ENCODE measurements around the gene ZFP3. TPM values are rescaled to one million over a fixed set of nuclear protein-coding genes. Genes with fewer than 3 reads are reported as not detected.

The ZFP3 gene
- total RNA-seq, 1 experiment from 2014 or later: 0.11 TPM

DNA sequence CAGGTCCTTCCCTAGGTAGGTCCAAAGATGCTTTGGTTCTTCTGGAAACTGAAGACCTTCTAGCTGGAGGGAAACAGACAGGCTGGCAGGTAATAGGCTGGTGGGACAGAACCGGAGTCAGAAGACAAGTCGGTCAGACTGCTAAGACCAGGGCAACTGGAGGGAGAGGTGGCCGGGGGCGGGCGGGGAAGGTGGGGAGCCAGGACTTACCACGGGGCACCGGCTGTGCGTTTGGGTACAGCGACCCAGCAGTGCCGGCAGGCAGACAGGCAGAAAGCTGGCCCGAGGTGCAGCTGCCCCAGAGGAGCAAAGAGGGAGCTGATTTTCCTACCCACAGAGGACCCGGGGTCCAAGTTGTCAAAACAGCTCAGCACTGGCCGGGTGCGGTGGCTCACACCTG is 43.6 kb upstream of the ZFP3 start:
- peaks cover 49% of the 10 kb centered on the region for H3K27me3 Mint-ChIP-seq (ENCODE audit: low read depth)
- no peak overlapping the region for H3K4me2 ChIP-seq (ENCODE audit: insufficient read depth, insufficient read length, low read length)
- no peak overlapping the region for H4K5ac ChIP-seq (ENCODE audit: insufficient read length, low read depth, low read length)
- H4K20me1 ChIP-seq (ENCODE audit: control insufficient read depth, insufficient read depth, insufficient read length): no peaks in the 10 kb centered on the region
- DNase-seq: peak; percentile 30
- H3K9me3 Mint-ChIP-seq: no peaks in the 10 kb centered on the region
- no peak overlapping the region for H4K91ac ChIP-seq (ENCODE audit: insufficient read length, low read depth, low read length)
- H3K4me1 ChIP-seq (ENCODE audit: insufficient read depth, low read length): no peaks in the 10 kb centered on the region
- H3K4me1 Mint-ChIP-seq: peaks cover 0 to 3% of the 10 kb centered on the region in 2 experiments; a peak in 1 of 4 replicates
- no peak overlapping the region for H3K27ac ChIP-seq (ENCODE audit: insufficient read length, low read depth, low read length)
- H2AFZ ChIP-seq (ENCODE audit: low read length): no peak overlapping the region
- no peaks in the 10 kb centered on the region for H3K23me2 ChIP-seq (ENCODE audit: insufficient read length, low read depth, low read length, poor library complexity, severe bottlenecking)
- H3K9me3 ChIP-seq (ENCODE audit: control insufficient read depth, low read depth, low read length): no peaks in the 10 kb centered on the region
- no peaks in the 10 kb centered on the region for H3K79me1 ChIP-seq (ENCODE audit: insufficient read depth, low read depth, low read length, poor library complexity, severe bottlenecking)
- no peak overlapping the region for H2BK120ac ChIP-seq (ENCODE audit: low read depth, low read length, poor library complexity, severe bottlenecking)
- no peak overlapping the region for H3K14ac ChIP-seq (ENCODE audit: insufficient read depth, low read length)
- no peak overlapping the region for H3T11ph ChIP-seq (ENCODE audit: low read length)
- no peak overlapping the region for H2BK20ac ChIP-seq (ENCODE audit: low read depth, low read length, poor library complexity, severe bottlenecking)
- no peak overlapping the region for H3K27ac Mint-ChIP-seq
- H3K36me3 Mint-ChIP-seq (ENCODE audit: insufficient read depth in 1 of 3, low read depth in 3 of 3): no peaks in the 10 kb centered on the region
- H3K4me3 Mint-ChIP-seq: no peak overlapping the region
- no peaks in the 10 kb centered on the region for H3K79me2 ChIP-seq (ENCODE audit: insufficient read depth, low read length)
- H3K4ac ChIP-seq (ENCODE audit: low read depth, low read length): no peak overlapping the region
- H2AK5ac ChIP-seq (ENCODE audit: insufficient read length, low read length): no peak overlapping the region
- H4K8ac ChIP-seq (replicated peaks; ENCODE audit: insufficient read length, low read depth, low read length): no peak overlapping the region
- no peak overlapping the region for H3K56ac ChIP-seq (ENCODE audit: insufficient read length, low read depth, low read length)
- H2BK15ac ChIP-seq (ENCODE audit: low read depth, low read length): no peak overlapping the region
- H3K23ac ChIP-seq (ENCODE audit: insufficient read length, low read depth, low read length): no peak overlapping the region
- no peak overlapping the region for H2BK12ac ChIP-seq (ENCODE audit: insufficient read length, low read depth, low read length)
- no peaks in the 10 kb centered on the region; the same call in 1 of the 2 replicates for H3K27me3 ChIP-seq (ENCODE audit: insufficient read depth, low read length)
- no peak overlapping the region for H3K9ac ChIP-seq (ENCODE audit: extremely low read depth, insufficient read length, low read length)
- H3K18ac ChIP-seq (ENCODE audit: insufficient read length, low read depth, low read length): no peak overlapping the region
- no peak for TF ChIP-seq CTCF (conservative IDR thresholded peaks at IDR 0.05)
- no peak overlapping the region for H2BK5ac ChIP-seq (ENCODE audit: insufficient read length, low read length)
- WGBS (ENCODE audit: extremely low coverage, insufficient read length, low lambda C conversion rate): no CpG with 5 or more reads among the region's 14 CpGs

Measured in H9 (cell line).